Frontal cortex (tissue), 4 donors: ENCODE data around the gene EME2. TPM values are rescaled to one million over a fixed set of nuclear protein-coding genes. Genes with fewer than 3 reads are reported as not detected.
"Not testable (repeated sequence)": the region's sequence is repeated elsewhere in the genome, so short reads cannot be mapped to it uniquely, and the experiment has no call there.

Experiments used
- DNase-seq, 2 donors: peaks; one replicate each; pipeline ENCODE4 v3.0.0; 2012; ENCODE audit warnings: low spot score in 2 of 2
- FAIRE-seq: peaks from 2 replicates; lab custom pipeline; 2012; peaks lifted over from hg19 to GRCh38; lab: Jason Lieb, UNC
- total RNA-seq: library from RNA; depleted of rRNA; stranded (reverse); fragments of >200 nt; gene quantifications from one replicate; pipeline ENCODE4 v1.2.3, GENCODE V29; 2014
- donor health status: control.
- donor health status: control.
- donor health status: control.

The EME2 gene
- total RNA-seq, 1 donor from 2014 or later, result 7.7 TPM

- FAIRE-seq (no peak), DNase-seq (no peak)
Observed at GRCh38 chr16:1787322-1788094, 14.9 kb downstream of the EME2 start.

GRCh38 chr16:1788095-1788707, 15.6 kb downstream of the EME2 start:
- DNase-seq (no peak), FAIRE-seq (no peak)

- no peak for FAIRE-seq
- no peak for DNase-seq
Observed at GRCh38 chr16:1788708-1789100, 16.1 kb downstream of the EME2 start.

- no peak for FAIRE-seq
- DNase-seq, result no peak
Observed at GRCh38 chr16:1789643-1790045, 17.0 kb downstream of the EME2 start.

- DNase-seq (no peak), FAIRE-seq (no peak)
Observed at GRCh38 chr16:1790261-1790610, 17.6 kb downstream of the EME2 start.

- FAIRE-seq, result no peak
- DNase-seq, result no peak
Observed at GRCh38 chr16:1790611-1791255, 18.1 kb downstream of the EME2 start.

GRCh38 chr16:1791256-1791942, 18.8 kb downstream of the EME2 start:
- DNase-seq (peak in 1 of 2 donors; percentile 38), FAIRE-seq (no peak)

GRCh38 chr16:1791943-1792812, 19.6 kb downstream of the EME2 start:
- DNase-seq (peak in 1 of 2 donors; percentile 22), FAIRE-seq (no peak)

GRCh38 chr16:1792836-1793577, 20.4 kb downstream of the EME2 start:
- DNase-seq (peak in 1 of 2 donors; percentile 14), FAIRE-seq (no peak)

GRCh38 chr16:1793578-1794220, 21.1 kb downstream of the EME2 start, which contains the start of gene IGFALS:
Gene IGFALS (minus strand): TSS chr16:1793705. CDS start chr16:1793652, 53 bp downstream.
- peak in 1 of 2 donors; percentile 21 for DNase-seq
- FAIRE-seq, result no peak

- DNase-seq (peak in 1 of 2 donors; percentile 20), FAIRE-seq (no peak)
Observed at GRCh38 chr16:1794221-1794871, 21.7 kb downstream of the EME2 start.

GRCh38 chr16:1794908-1795666, 22.5 kb downstream of the EME2 start:
- FAIRE-seq (no peak), DNase-seq (peak in 1 of 2 donors; percentile 10)

GRCh38 chr16:1799263-1799662, 26.7 kb downstream of the EME2 start:
- FAIRE-seq, DNase-seq: not testable (repeated sequence)

- no peak for FAIRE-seq
- no peak for DNase-seq
Observed at GRCh38 chr16:1800701-1801100, 28.1 kb downstream of the EME2 start.

GRCh38 chr16:1807626-1808025, 35.0 kb downstream of the EME2 start:
- DNase-seq (no peak), FAIRE-seq (no peak)

- FAIRE-seq (no peak), DNase-seq (no peak)
Observed at GRCh38 chr16:1808691-1809090, 36.1 kb downstream of the EME2 start.

- DNase-seq (no peak), FAIRE-seq (no peak)
Observed at GRCh38 chr16:1809281-1809801, 36.7 kb downstream of the EME2 start.
